ENCODE measurements around the gene CTU2. TPM values are rescaled to one million over a fixed set of nuclear protein-coding genes. Genes with fewer than 3 reads are reported as not detected.

Gene CTU2
- total RNA-seq, 1 experiment from 2014 or later, result 24.8 TPM

GRCh38 chr16:88681084-88681680 lies 25.1 kb upstream of the CTU2 start:
- no peak for TF ChIP-seq TCF7L2 (IDR thresholded peaks at IDR 0.05; ENCODE audit: low read depth, low read length)
- TF ChIP-seq SIN3A (IDR thresholded peaks at IDR 0.05; ENCODE audit: borderline replicate concordance, insufficient read depth, low read depth, low read length), result no peak
- peak; percentile 74 for TF ChIP-seq CTCF (IDR thresholded peaks at IDR 0.05)
- TF ChIP-seq REST (IDR thresholded peaks at IDR 0.05; ENCODE audit: insufficient read depth in 1 of 2, low read depth in 2 of 2, low read length in 1 of 2), result no peak
- intact Hi-C loops (cut with micrococcal nuclease; ENCODE audit: unreplicated experiment) (no loop called here), in situ Hi-C loops (cut with HindIII; ENCODE audit: low pct_unique_long_range_greater_than_20kb, low sequenced_read_pairs) (no loop called here)
- no TSS peak for BruUV-seq (replicated peaks)
- DNase-seq (ENCODE audit: low read depth, low spot score), result no peak
- H3K9me3 ChIP-seq (ENCODE audit: control insufficient read depth, insufficient read depth, low read depth, low read length), result no peaks in the 10 kb centered on the region
- no peaks in the 10 kb centered on the region for H3K27me3 ChIP-seq (ENCODE audit: control insufficient read depth, insufficient read depth, low read length)
- no peaks in the 10 kb centered on the region for H3K4me1 ChIP-seq (ENCODE audit: control insufficient read depth, insufficient read depth, low read length)
- no peak overlapping the region for H3K27ac ChIP-seq (ENCODE audit: low read length)
- ATAC-seq, result peak; percentile 68
- H3K4me3 ChIP-seq (ENCODE audit: low read depth in 2 of 2, low read length in 2 of 2), result no peak overlapping the region
- POLR2A ChIA-PET, result no interaction called here
- H3K36me3 ChIP-seq (ENCODE audit: control insufficient read depth, insufficient read depth, low read length), result no peaks in the 10 kb centered on the region
- CTCF ChIA-PET, result no interaction called here

GRCh38 chr16:88681709-88682451 lies 24.4 kb upstream of the CTU2 start:
- intact Hi-C loops (cut with micrococcal nuclease; ENCODE audit: unreplicated experiment) (no loop called here), in situ Hi-C loops (cut with HindIII; ENCODE audit: low pct_unique_long_range_greater_than_20kb, low sequenced_read_pairs) (no loop called here)
- Histone ChIP-seq H3K4me1 (ENCODE audit: control insufficient read depth, insufficient read depth, low read length) (no peaks in the 10 kb centered on the region; the same call in 1 of the 2 replicates), H3K36me3 (ENCODE audit: control insufficient read depth, insufficient read depth, low read length) (no peaks in the 10 kb centered on the region), H3K4me3 (ENCODE audit: low read depth in 2 of 2, low read length in 2 of 2) (no peak overlapping the region), H3K27me3 (ENCODE audit: control insufficient read depth, insufficient read depth, low read length) (no peaks in the 10 kb centered on the region), H3K9me3 (ENCODE audit: control insufficient read depth, insufficient read depth, low read depth, low read length) (no peaks in the 10 kb centered on the region), H3K27ac (ENCODE audit: low read length) (no peak overlapping the region)
- POLR2A ChIA-PET, result no interaction called here
- CTCF ChIA-PET, result no interaction called here
- no TSS peak for BruUV-seq (replicated peaks)
- ATAC-seq (0 out of 2 replicates have a peak, but pooled peaks have one; percentile 13), DNase-seq (ENCODE audit: low read depth, low spot score) (no peak)
- TF ChIP-seq CTCF (IDR thresholded peaks at IDR 0.05) (no peak), SIN3A (IDR thresholded peaks at IDR 0.05; ENCODE audit: borderline replicate concordance, insufficient read depth, low read depth, low read length) (no peak), TCF7L2 (IDR thresholded peaks at IDR 0.05; ENCODE audit: low read depth, low read length) (no peak), REST (IDR thresholded peaks at IDR 0.05; ENCODE audit: insufficient read depth in 1 of 2, low read depth in 2 of 2, low read length in 1 of 2) (no peak), POLR2AphosphoS5 (IDR thresholded peaks at IDR 0.05; ENCODE audit: low read depth, low read length) (no peak)
